ENCODE data around the gene ENOSF1. TPM values are rescaled to one million over a fixed set of nuclear protein-coding genes. Genes with fewer than 3 reads are reported as not detected.

Gene ENOSF1
- total RNA-seq, 4 donors from 2014 or later = 31.7 to 104 (median 45.2) TPM

DNA sequence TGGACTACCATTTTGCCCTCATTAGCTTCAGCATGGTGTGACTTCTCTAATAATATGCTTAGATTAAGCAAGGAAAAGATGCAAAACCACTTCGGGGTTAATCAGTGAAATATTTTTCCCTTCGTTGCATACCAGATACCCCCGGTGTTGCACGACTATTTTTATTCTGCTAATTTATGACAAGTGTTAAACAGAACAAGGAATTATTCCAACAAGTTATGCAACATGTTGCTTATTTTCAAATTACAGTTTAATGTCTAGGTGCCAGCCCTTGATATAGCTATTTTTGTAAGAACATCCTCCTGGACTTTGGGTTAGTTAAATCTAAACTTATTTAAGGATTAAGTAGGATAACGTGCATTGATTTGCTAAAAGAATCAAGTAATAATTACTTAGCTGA, 38.7 kb downstream of the ENOSF1 start:
- TF ChIP-seq, protein P1, sequence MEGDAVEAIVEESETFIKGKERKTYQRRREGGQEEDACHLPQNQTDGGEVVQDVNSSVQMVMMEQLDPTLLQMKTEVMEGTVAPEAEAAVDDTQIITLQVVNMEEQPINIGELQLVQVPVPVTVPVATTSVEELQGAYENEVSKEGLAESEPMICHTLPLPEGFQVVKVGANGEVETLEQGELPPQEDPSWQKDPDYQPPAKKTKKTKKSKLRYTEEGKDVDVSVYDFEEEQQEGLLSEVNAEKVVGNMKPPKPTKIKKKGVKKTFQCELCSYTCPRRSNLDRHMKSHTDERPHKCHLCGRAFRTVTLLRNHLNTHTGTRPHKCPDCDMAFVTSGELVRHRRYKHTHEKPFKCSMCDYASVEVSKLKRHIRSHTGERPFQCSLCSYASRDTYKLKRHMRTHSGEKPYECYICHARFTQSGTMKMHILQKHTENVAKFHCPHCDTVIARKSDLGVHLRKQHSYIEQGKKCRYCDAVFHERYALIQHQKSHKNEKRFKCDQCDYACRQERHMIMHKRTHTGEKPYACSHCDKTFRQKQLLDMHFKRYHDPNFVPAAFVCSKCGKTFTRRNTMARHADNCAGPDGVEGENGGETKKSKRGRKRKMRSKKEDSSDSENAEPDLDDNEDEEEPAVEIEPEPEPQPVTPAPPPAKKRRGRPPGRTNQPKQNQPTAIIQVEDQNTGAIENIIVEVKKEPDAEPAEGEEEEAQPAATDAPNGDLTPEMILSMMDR (IDR thresholded peaks at IDR 0.05) = no peak
- DNase-seq (ENCODE audit: low spot score) = no peak
- ATAC-seq (ENCODE audit: low FRiP score) = no peak

DNA sequence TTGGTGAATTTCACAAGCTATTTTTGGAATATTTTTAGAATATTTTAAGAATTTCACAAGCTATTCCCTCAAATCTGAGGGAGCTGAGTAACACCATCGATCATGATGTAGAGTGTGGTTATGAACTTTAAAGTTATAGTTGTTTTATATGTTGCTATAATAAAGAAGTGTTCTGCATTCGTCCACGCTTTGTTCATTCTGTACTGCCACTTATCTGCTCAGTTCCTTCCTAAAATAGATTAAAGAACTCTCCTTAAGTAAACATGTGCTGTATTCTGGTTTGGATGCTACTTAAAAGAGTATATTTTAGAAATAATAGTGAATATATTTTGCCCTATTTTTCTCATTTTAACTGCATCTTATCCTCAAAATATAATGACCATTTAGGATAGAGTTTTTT, 39.1 kb downstream of the ENOSF1 start:
- DNase-seq (ENCODE audit: low spot score) = no peak
- no peak for ATAC-seq (ENCODE audit: low FRiP score)
- TF ChIP-seq, protein P1 (IDR thresholded peaks at IDR 0.05) = no peak

DNA sequence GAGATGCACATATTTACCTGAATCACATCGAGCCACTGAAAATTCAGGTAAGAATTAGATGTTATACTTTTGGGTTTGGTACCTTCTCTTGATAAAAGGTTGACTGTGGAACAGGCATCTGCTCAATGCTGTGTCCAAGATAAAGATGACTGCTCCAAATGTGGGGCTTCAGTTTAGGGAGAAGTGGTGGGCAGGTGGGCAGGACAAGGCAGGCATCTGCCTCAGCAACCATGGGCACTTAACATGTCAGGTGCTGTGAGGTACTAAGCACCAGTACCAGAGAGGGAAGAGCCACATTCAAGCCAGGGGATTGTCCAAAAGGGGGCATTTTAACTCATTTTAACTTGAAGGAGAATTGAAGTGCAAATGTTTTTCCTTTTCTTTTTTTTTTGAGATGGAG, 41.0 kb downstream of the ENOSF1 start:
- TF ChIP-seq, protein P1 (IDR thresholded peaks at IDR 0.05) = no peak
- ATAC-seq (ENCODE audit: low FRiP score) (no peak), DNase-seq (ENCODE audit: low spot score) (no peak)

DNA sequence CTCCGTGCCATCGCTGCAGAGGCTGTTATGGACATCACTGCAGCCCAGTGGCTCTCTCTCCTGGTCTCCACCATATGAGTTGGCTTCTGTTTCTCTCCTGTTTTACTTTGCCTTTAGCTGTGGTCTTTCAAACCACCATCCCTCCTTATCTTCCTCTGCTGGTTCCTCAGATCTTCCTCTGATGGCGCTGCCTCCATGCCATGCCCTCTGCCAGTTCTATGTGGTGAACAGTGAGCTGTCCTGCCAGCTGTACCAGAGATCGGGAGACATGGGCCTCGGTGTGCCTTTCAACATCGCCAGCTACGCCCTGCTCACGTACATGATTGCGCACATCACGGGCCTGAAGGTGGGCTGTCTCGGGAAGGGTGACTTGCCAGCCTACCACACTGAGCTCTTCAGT, 41.9 kb downstream of the ENOSF1 start:
- TF ChIP-seq, protein P1 (IDR thresholded peaks at IDR 0.05) = no peak
- DNase-seq (ENCODE audit: low spot score) (no peak), ATAC-seq (ENCODE audit: low FRiP score) (no peak)

DNA sequence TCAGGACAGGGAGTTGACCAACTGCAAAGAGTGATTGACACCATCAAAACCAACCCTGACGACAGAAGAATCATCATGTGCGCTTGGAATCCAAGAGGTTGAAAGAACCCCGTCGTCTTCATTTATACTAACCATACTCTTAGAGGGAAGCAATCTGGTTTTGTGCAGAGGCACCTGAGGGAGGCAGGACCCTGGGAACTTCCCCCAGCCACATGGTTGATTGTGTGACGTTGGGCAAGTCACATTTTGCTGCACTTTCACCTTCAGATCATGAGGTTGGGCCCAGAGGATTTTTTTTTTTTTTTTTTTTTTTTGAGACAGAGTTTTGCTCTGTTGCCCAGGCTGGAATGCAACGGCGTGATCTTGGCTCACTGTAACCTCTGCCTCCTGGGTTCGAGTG, 43.4 kb downstream of the ENOSF1 start:
- no peak for ATAC-seq (ENCODE audit: low FRiP score)
- TF ChIP-seq, protein P1 (IDR thresholded peaks at IDR 0.05) = no peak
- DNase-seq (ENCODE audit: low spot score) = no peak

DNA sequence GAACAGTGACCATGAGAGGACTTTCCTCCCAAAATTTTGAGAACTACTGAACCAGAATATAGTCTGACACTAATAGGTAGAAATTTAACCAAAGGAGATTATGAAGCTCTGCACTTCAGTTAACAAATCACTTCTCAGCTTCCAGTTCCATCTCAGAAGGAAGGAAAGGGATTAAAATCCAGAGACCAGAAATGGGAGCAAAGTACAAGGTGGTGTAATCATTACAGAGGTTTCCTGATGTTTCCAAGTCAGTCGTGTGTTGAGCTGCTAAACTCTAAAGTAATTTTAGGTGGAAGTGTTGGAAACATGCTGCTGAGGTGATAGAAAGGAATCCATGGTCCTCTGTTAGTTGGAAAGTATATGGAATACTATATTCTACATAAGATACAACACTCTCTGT, 44.2 kb downstream of the ENOSF1 start:
- DNase-seq (ENCODE audit: low spot score) (no peak), ATAC-seq (ENCODE audit: low FRiP score) (no peak)
- TF ChIP-seq, protein P1 (IDR thresholded peaks at IDR 0.05) = no peak

DNA sequence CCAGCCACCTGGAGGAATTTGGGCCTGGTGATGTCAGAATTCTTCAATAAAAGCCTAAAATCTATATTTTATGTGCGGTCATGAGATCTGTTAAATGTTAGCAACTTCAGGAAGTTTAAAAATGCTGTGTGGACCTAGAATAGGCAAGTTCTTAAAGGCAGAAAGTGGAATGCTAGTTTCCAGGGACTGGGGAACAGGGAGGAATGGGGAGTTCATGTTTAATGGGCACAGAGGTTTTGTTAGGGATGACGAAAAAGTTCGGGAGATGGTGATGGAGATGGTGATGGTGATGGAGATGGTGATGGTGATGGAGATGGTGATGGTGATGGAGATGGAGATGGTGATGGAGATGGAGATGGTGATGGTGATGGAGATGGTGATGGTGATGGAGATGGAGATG, 45.8 kb downstream of the ENOSF1 start:
- ATAC-seq (ENCODE audit: low FRiP score) (no peak), DNase-seq (ENCODE audit: low spot score) (no peak)
- TF ChIP-seq, protein P1 (IDR thresholded peaks at IDR 0.05) = no peak
